IMR-90 (cell line): Measurements from ENCODE around the gene SCCPDH. TPM values are rescaled to one million over a fixed set of nuclear protein-coding genes. Genes with fewer than 3 reads are reported as not detected.
A peak's percentile ranks its signal among the peaks of the same experiment; 100 is the strongest.

Source experiments
- ATAC-seq: fragments of 200-7000 bp; cut with Tn5 transposase; 2 replicates; pipeline ENCODE4 v1.9.1; 2020; ENCODE audit warnings: low read depth, mild to moderate bottlenecking, moderate library complexity
- BruUV-seq: library from RNA; stranded (reverse); fragments of 400-500 nt; replicated peaks from 2 replicates; lab custom pipeline; 2021; lab: Mats Ljungman, UMichigan
- CTCF ChIA-PET: fragments of 300-600 bp; formaldehyde crosslinking; extraction: SDS; loops from one replicate; lab custom pipeline; 2021; ENCODE audit warnings: antibody characterized with exemption; lab: Yijun Ruan, JAX
- POLR2A ChIA-PET: fragments of 300-600 bp; sonication (Branson Sonifier 250); formaldehyde crosslinking; loops from one replicate; lab custom pipeline; 2022; ENCODE audit warnings: antibody characterized with exemption; ENCODE audit not compliant: unreplicated experiment; lab: Charles Lee
- DNase-seq: peaks from one replicate; pipeline ENCODE4 v3.0.0; 2013
- H2AFZ ChIP-seq: replicated peaks from 2 replicates; pipeline ENCODE3; 2013; ENCODE audit warnings: low read length, mild to moderate bottlenecking; ENCODE audit not compliant: poor library complexity
- H2AK5ac ChIP-seq: 2 replicates; pipeline ENCODE4 v1.6.1; 2013; ENCODE audit warnings: low read depth, low read length, inconsistent platforms
- H2AK9ac ChIP-seq: replicated peaks from 2 replicates; pipeline ENCODE3; 2013; ENCODE audit warnings: mild to moderate bottlenecking, low read depth, low read length, moderate library complexity; ENCODE audit not compliant: poor library complexity
- H2BK120ac ChIP-seq: 2 replicates; pipeline ENCODE4 v1.6.1; 2013; ENCODE audit warnings: low read depth, low read length, inconsistent platforms
- H2BK15ac ChIP-seq: 3 replicates; pipeline ENCODE4 v1.6.1; 2013; ENCODE audit warnings: low read depth, low read length, inconsistent platforms
- H2BK20ac ChIP-seq: 2 replicates; pipeline ENCODE4 v1.6.1; 2013; ENCODE audit warnings: low read depth, mild to moderate bottlenecking, inconsistent platforms, low read length, moderate library complexity
- H2BK5ac ChIP-seq: 2 replicates; pipeline ENCODE4 v1.6.1; 2013; ENCODE audit warnings: mild to moderate bottlenecking, low read depth, low read length, inconsistent platforms; ENCODE audit not compliant: poor library complexity, severe bottlenecking
- H3K14ac ChIP-seq: replicated peaks from 2 replicates; pipeline ENCODE4 v1.6.1; 2013; ENCODE audit warnings: low read depth, low read length, inconsistent platforms
- H3K18ac ChIP-seq: 2 replicates; pipeline ENCODE4 v1.6.1; 2013; ENCODE audit warnings: low read depth, low read length, control low read depth
- H3K23ac ChIP-seq: 2 replicates; pipeline ENCODE4 v1.6.1; 2013; ENCODE audit warnings: low read depth, low read length, inconsistent platforms
- H3K27ac ChIP-seq: 2 replicates; pipeline ENCODE4 v1.5.1; 2013; ENCODE audit warnings: mild to moderate bottlenecking, control low read depth, low read length; ENCODE audit not compliant: insufficient read depth
- H3K27me3 ChIP-seq: 2 replicates; pipeline ENCODE4 v1.6.1; 2013; ENCODE audit warnings: low read length; ENCODE audit not compliant: control insufficient read depth, insufficient read depth
- H3K36me3 ChIP-seq: 2 replicates; pipeline ENCODE4 v1.6.1; 2013; ENCODE audit warnings: low read length, mixed read lengths; ENCODE audit not compliant: control insufficient read depth, insufficient read depth
- H3K4ac ChIP-seq: 2 replicates; pipeline ENCODE4 v1.6.1; 2013; ENCODE audit warnings: low read depth, low read length, inconsistent platforms
- H3K4me1 ChIP-seq: 2 replicates; pipeline ENCODE4 v1.6.1; 2013; ENCODE audit warnings: low read length, mixed read lengths; ENCODE audit not compliant: control insufficient read depth, insufficient read depth
- H3K4me2 ChIP-seq: 2 replicates; pipeline ENCODE4 v1.6.1; 2013; ENCODE audit warnings: low read depth, mild to moderate bottlenecking, control low read depth, low read length, moderate library complexity
- H3K4me3 ChIP-seq: 2 replicates; pipeline ENCODE4 v1.5.1; 2013; ENCODE audit warnings: low read depth, mild to moderate bottlenecking, control low read depth, low read length, moderate library complexity; ENCODE audit not compliant: insufficient read depth
- H3K56ac ChIP-seq: 2 replicates; pipeline ENCODE4 v1.6.1; 2013; ENCODE audit warnings: low read length, inconsistent platforms; ENCODE audit not compliant: insufficient read depth; ENCODE audit errors: extremely low read depth
- H3K79me1 ChIP-seq, 2 experiments: 2 replicates each; pipeline ENCODE4 v1.6.1; 2013; ENCODE audit warnings: low read length in 2 of 2, inconsistent platforms in 1 of 2, low read depth in 1 of 2
- H3K9ac ChIP-seq: 2 replicates; pipeline ENCODE4 v1.6.1; 2013; ENCODE audit warnings: low read depth, low read length, control low read depth
- H3K9me1 ChIP-seq: 2 replicates; pipeline ENCODE4 v1.6.1; 2013; ENCODE audit warnings: low read length, inconsistent platforms; ENCODE audit not compliant: insufficient read depth
- H3K9me3 ChIP-seq: 2 replicates; pipeline ENCODE4 v1.6.1; 2013; ENCODE audit warnings: low read length; ENCODE audit not compliant: control insufficient read depth, insufficient read depth
- H4K20me1 ChIP-seq: 2 replicates; pipeline ENCODE4 v1.6.1; 2013; ENCODE audit warnings: low read length, inconsistent platforms; ENCODE audit not compliant: insufficient read depth
- H4K5ac ChIP-seq: 2 replicates; pipeline ENCODE4 v1.6.1; 2013; ENCODE audit warnings: mild to moderate bottlenecking, low read depth, low read length, control low read depth
- H4K8ac ChIP-seq, 2 experiments: 2 replicates each; pipeline ENCODE4 v1.6.1; 2013; ENCODE audit warnings: low read depth in 2 of 2, low read length in 2 of 2, control low read depth in 1 of 2, inconsistent platforms in 1 of 2
- H4K91ac ChIP-seq: 2 replicates; pipeline ENCODE4 v1.6.1; 2013; ENCODE audit warnings: low read depth, low read length, inconsistent platforms; ENCODE audit not compliant: insufficient read depth
- CEBPB ChIP-seq: IDR thresholded peaks from 2 replicates; pipeline ENCODE4 v1.6.1; 2012; ENCODE audit warnings: low read depth, low read length, improper control_type of control experiment
- CHD1 ChIP-seq: IDR thresholded peaks from 2 replicates; pipeline ENCODE4 v1.6.1; 2012; ENCODE audit warnings: low read depth, low read length, improper control_type of control experiment
- CTCF ChIP-seq: conservative IDR thresholded peaks from 2 replicates; pipeline ENCODE4 v1.5.1; 2012; ENCODE audit warnings: mild to moderate bottlenecking, low read depth, low read length, improper control_type of control experiment
- ELK1 ChIP-seq: fragments of 150-350 bp; IDR thresholded peaks from 2 replicates; pipeline ENCODE4 v1.6.1; 2016; ENCODE audit warnings: low read depth, mild to moderate bottlenecking, low read length, moderate library complexity, borderline replicate concordance
- FOS ChIP-seq: fragments of 150-350 bp; IDR thresholded peaks from 2 replicates; pipeline ENCODE4 v1.6.1; 2016; ENCODE audit warnings: low read depth, low read length
- MAFK ChIP-seq: IDR thresholded peaks from 2 replicates; pipeline ENCODE4 v1.6.1; 2012; ENCODE audit warnings: low read depth, low read length, improper control_type of control experiment
- RAD21 ChIP-seq: IDR thresholded peaks from 2 replicates; pipeline ENCODE4 v1.6.1; 2012; ENCODE audit warnings: low read length, improper control_type of control experiment
- RCOR1 ChIP-seq: IDR thresholded peaks from 2 replicates; pipeline ENCODE4 v1.6.1; 2012; ENCODE audit warnings: mild to moderate bottlenecking, low read length, improper control_type of control experiment; ENCODE audit not compliant: insufficient replicate concordance
- SMC3 ChIP-seq: fragments of 150-350 bp; IDR thresholded peaks from 2 replicates; pipeline ENCODE4 v1.6.1; 2016; ENCODE audit warnings: low read depth, mild to moderate bottlenecking, antibody characterized with exemption, low read length, moderate library complexity
- USF2 ChIP-seq: fragments of 150-350 bp; IDR thresholded peaks from 2 replicates; pipeline ENCODE4 v1.6.1; 2017; ENCODE audit warnings: mild to moderate bottlenecking, antibody characterized with exemption, low read length, low read depth
- WGBS, 2 experiments: methylation state at CpG; one replicate each; pipeline versions ENCODE4 v1.1.5 to v1.1.7; 2013; ENCODE audit warnings: missing lambda C conversion rate in 2 of 2; ENCODE audit not compliant: insufficient read length in 1 of 2; ENCODE audit errors: extremely low coverage in 2 of 2; 5-methylcytosine and 5-hydroxymethylcytosine counted together
- dilution Hi-C: fragments of 300-500 bp; cut with HindIII; formaldehyde crosslinking; loops from one replicate; pipeline ENCODE4 v1.14.3; 2018; ENCODE audit warnings: low sequenced_read_pairs; ENCODE audit not compliant: unreplicated experiment
- in situ Hi-C: fragments of 300-500 bp; cut with MboI; formaldehyde crosslinking; loops from 3 replicates; pipeline ENCODE4 v1.14.3; 2019; ENCODE audit warnings: low sequenced_read_pairs, inconsistent platforms, mixed read lengths
- intact Hi-C: fragments of 100-400 bp; cut with micrococcal nuclease; formaldehyde crosslinking; loops from 2 replicates; pipeline ENCODE4 v1.10.0; 2022
- polyA plus RNA-seq, 3 experiments: library from polyadenylated mRNA; depleted of rRNA; stranded (reverse); fragments of >200 nt; gene quantifications; 2 replicates each; pipeline ENCODE4 v1.2.3, GENCODE V29; 2012; ENCODE audit warnings: low replicate concordance in 1 of 3
- total RNA-seq: library from RNA; depleted of rRNA; stranded (reverse); fragments of >200 nt; gene quantifications from 2 replicates; pipeline ENCODE4 v1.2.3, GENCODE V29; 2012

SCCPDH gene
- total and polyA plus RNA-seq, 2 of the 4 experiments (the other 2 are of a cell fraction) = 26.9 to 37.8 TPM

GRCh38 chr1:246689409-246690008 lies 34.7 kb upstream of the SCCPDH start:
- peak; percentile 98 for ATAC-seq
- Histone ChIP-seq H3K4me3 (no peak overlapping the region), H2AFZ (peak overlapping the region; percentile 92), H3K14ac (no peak overlapping the region), H4K91ac (no peak overlapping the region), H2AK9ac (peak overlapping the region; percentile 82), H4K8ac (no peak overlapping the region; a peak in 1 of 4 replicates), H2BK15ac (no peak overlapping the region), H2BK20ac (no peak overlapping the region), H3K23ac (no peak overlapping the region), H3K27ac (no peak overlapping the region), H3K36me3 (no peaks in the 10 kb centered on the region), H2BK120ac (no peak overlapping the region), H3K9ac (no peak overlapping the region), H3K9me1 (no peaks in the 10 kb centered on the region), H3K27me3 (no peaks in the 10 kb centered on the region), H3K18ac (no peak overlapping the region), H4K20me1 (no peaks in the 10 kb centered on the region), H3K4ac (no peak overlapping the region), H3K79me1 (no peaks in the 10 kb centered on the region), H3K56ac (no peak overlapping the region), H3K9me3 (0 out of 2 replicates have a peak, but pooled peaks cover 2% of the 10 kb centered on the region), H4K5ac (no peak overlapping the region), H2BK5ac (no peak overlapping the region), H3K4me2 (peak overlapping the region; percentile 38; the same call in 1 of the 2 replicates), H3K4me1 (no peaks in the 10 kb centered on the region), H2AK5ac (no peak overlapping the region)
- in situ Hi-C loops = loop anchor here (5.0 to 25.0 kb wide), 2 partner anchors 63 to 1527 kb away; partner anchors contain the start of gene KIF26B
- TF ChIP-seq RAD21 (peak; percentile 76), FOS (no peak), CHD1 (no peak), RCOR1 (no peak), CTCF (peak; percentile 92), ELK1 (no peak), USF2 (no peak), MAFK (no peak), CEBPB (no peak), SMC3 (peak; percentile 74)
- ChIA-PET POLR2A (interaction anchor here (0.7 kb wide), 1 partner anchor 57 kb away, joined by 3 read pairs; no protein-coding TSS in a partner anchor), CTCF (interaction anchor here (0.7 to 1.4 kb wide), 9 partner anchors 15 to 1544 kb away, joined by 3 to 6 read pairs (median 4); no protein-coding TSS in a partner anchor)
- dilution Hi-C loops = no loop called here
- BruUV-seq = no TSS peak
- peak; percentile 66 for DNase-seq
- WGBS, 2 experiments = 23% methylated on average over 4 of the region's 16 CpGs; no CpG with 5 or more reads in 1 of the 2 experiments
- intact Hi-C loops = loop anchor here (1.0 to 5.0 kb wide), 2 partner anchors 42 to 65 kb away; no protein-coding TSS in a partner anchor
